Naive B cell (primary cell): ENCODE measurements around the gene PUS7L. TPM values are rescaled to one million over a fixed set of nuclear protein-coding genes. Genes with fewer than 3 reads are reported as not detected.
A peak's percentile ranks its signal among the peaks of the same experiment; 100 is the strongest.
"Not testable (repeated sequence)": the region's sequence is repeated elsewhere in the genome, so short reads cannot be mapped to it uniquely, and the experiment has no call there.

Experiments
- ATAC-seq, 2 donors: fragments of 150-1000 bp; cut with Tn5 transposase; 2 replicates each; pipeline ENCODE4 v1.10.0; 2021; ENCODE audit warnings: low read depth in 2 of 2, mild to moderate bottlenecking in 2 of 2, moderate library complexity in 2 of 2
- DNase-seq: peaks from one replicate; pipeline ENCODE4 v3.0.0; 2022
- H3K27ac Mint-ChIP-seq, 6 donors: one replicate each; pipeline ENCODE4 v1.8.0; 2020 to 2022; ENCODE audit warnings: mild to moderate bottlenecking in 6 of 6, mixed read lengths in 6 of 6, moderate library complexity in 5 of 6, inconsistent platforms in 2 of 6
- H3K27me3 Mint-ChIP-seq, 3 donors: one replicate each; pipeline ENCODE4 v1.8.0; 2021 to 2022; ENCODE audit warnings: mixed read lengths in 3 of 3, mild to moderate bottlenecking in 1 of 3
- H3K36me3 Mint-ChIP-seq, 2 donors: one replicate each; pipeline ENCODE4 v1.8.0; 2020 to 2022; ENCODE audit warnings: mixed read lengths in 2 of 2, inconsistent platforms in 1 of 2, mild to moderate bottlenecking in 1 of 2
- H3K4me1 Mint-ChIP-seq, 3 donors: one replicate each; pipeline ENCODE4 v1.8.0; 2020 to 2022; ENCODE audit warnings: mixed read lengths in 3 of 3, inconsistent platforms in 1 of 3, mild to moderate bottlenecking in 1 of 3, moderate library complexity in 1 of 3
- H3K4me3 Mint-ChIP-seq, 8 donors: one replicate each; pipeline ENCODE4 v1.8.0; 2020 to 2022; ENCODE audit warnings: mild to moderate bottlenecking in 8 of 8, mixed read lengths in 8 of 8, moderate library complexity in 8 of 8, inconsistent platforms in 2 of 8
- H3K9me3 Mint-ChIP-seq, 7 donors: one replicate each; pipeline ENCODE4 v1.8.0; 2020 to 2022; ENCODE audit warnings: mixed read lengths in 7 of 7, mild to moderate bottlenecking in 5 of 7, inconsistent platforms in 2 of 7, moderate library complexity in 1 of 7
- polyA plus RNA-seq, 6 donors: library from polyadenylated mRNA; unstranded; fragments of 300-500 nt; fragmentation: Illumina TruSeq; gene quantifications; one replicate each; pipeline ENCODE4 v1.2.3, GENCODE V29; 2021; ENCODE audit warnings: low read depth in 6 of 6

Gene PUS7L
- polyA plus RNA-seq, 6 donors from 2014 or later, result 25.2 to 47.3 (median 34.7) TPM

- peaks cover 1 to 21% of the 10 kb centered on the region in 2 donors for H3K36me3 Mint-ChIP-seq
- DNase-seq (no peak), ATAC-seq (no peak)
- no peaks in the 10 kb centered on the region for H3K27me3 Mint-ChIP-seq
- H3K27ac Mint-ChIP-seq, result no peak overlapping the region
- no peaks in the 10 kb centered on the region for H3K9me3 Mint-ChIP-seq
- peaks cover 0 to 4% (median 0%) of the 10 kb centered on the region in 3 donors for H3K4me1 Mint-ChIP-seq
- H3K4me3 Mint-ChIP-seq, result no peak overlapping the region
Measured at GRCh38 chr12:43737646-43738045, 20.9 kb downstream of the PUS7L start.

GRCh38 chr12:43736927-43737440, 21.6 kb downstream of the PUS7L start:
- H3K27ac Mint-ChIP-seq, result peak overlapping the region in 2 of 6 donors; percentile 18 to 39
- peaks cover 0 to 4% (median 0%) of the 10 kb centered on the region in 3 donors for H3K4me1 Mint-ChIP-seq
- no peak overlapping the region for H3K4me3 Mint-ChIP-seq
- ATAC-seq (no peak), DNase-seq (no peak)
- H3K9me3 Mint-ChIP-seq, result no peaks in the 10 kb centered on the region
- peaks cover 0 to 17% of the 10 kb centered on the region in 2 donors for H3K36me3 Mint-ChIP-seq
- H3K27me3 Mint-ChIP-seq, result no peaks in the 10 kb centered on the region

GRCh38 chr12:43733687-43734086, 24.9 kb downstream of the PUS7L start:
- H3K27ac Mint-ChIP-seq, result no peak overlapping the region
- no peaks in the 10 kb centered on the region for H3K27me3 Mint-ChIP-seq

GRCh38 chr12:43730283-43730682, 28.3 kb downstream of the PUS7L start:
- Mint-ChIP-seq H3K36me3 (peaks cover 0 to 10% of the 10 kb centered on the region in 2 donors), H3K9me3 (no peaks in the 10 kb centered on the region), H3K27ac (no peak overlapping the region), H3K4me1 (no peaks in the 10 kb centered on the region), H3K27me3 (no peaks in the 10 kb centered on the region), H3K4me3 (no peak overlapping the region)
- no peak for DNase-seq
- no peak for ATAC-seq

More at GRCh38 chr12:43733687-43734086, 24.9 kb downstream of the PUS7L start:
- H3K4me3 Mint-ChIP-seq, result no peak overlapping the region
- no peaks in the 10 kb centered on the region for H3K9me3 Mint-ChIP-seq
- DNase-seq (no peak), ATAC-seq (no peak)
- H3K4me1 Mint-ChIP-seq, result peaks cover 0 to 4% (median 0%) of the 10 kb centered on the region in 3 donors
- H3K36me3 Mint-ChIP-seq, result peaks cover 0 to 16% of the 10 kb centered on the region in 2 donors

GRCh38 chr12:43728698-43729097, 29.9 kb downstream of the PUS7L start:
- H3K9me3 Mint-ChIP-seq, result no peaks in the 10 kb centered on the region
- no peak for DNase-seq
- no peaks in the 10 kb centered on the region for H3K27me3 Mint-ChIP-seq
- H3K36me3 Mint-ChIP-seq, result no peaks in the 10 kb centered on the region
- no peaks in the 10 kb centered on the region for H3K4me1 Mint-ChIP-seq
- no peak overlapping the region for H3K4me3 Mint-ChIP-seq
- no peak overlapping the region for H3K27ac Mint-ChIP-seq
- no peak for ATAC-seq

- Mint-ChIP-seq H3K36me3 (no peaks in the 10 kb centered on the region), H3K27me3 (no peaks in the 10 kb centered on the region), H3K9me3 (no peaks in the 10 kb centered on the region), H3K27ac (no peak overlapping the region), H3K4me1 (no peaks in the 10 kb centered on the region), H3K4me3 (no peak overlapping the region)
- DNase-seq (no peak), ATAC-seq (no peak)
Measured at GRCh38 chr12:43728117-43728516, 30.5 kb downstream of the PUS7L start.

GRCh38 chr12:43723134-43723533, 35.5 kb downstream of the PUS7L start:
- no peaks in the 10 kb centered on the region for H3K27me3 Mint-ChIP-seq
- H3K4me3 Mint-ChIP-seq, result no peak overlapping the region
- ATAC-seq (no peak), DNase-seq (no peak)
- no peaks in the 10 kb centered on the region for H3K36me3 Mint-ChIP-seq
- H3K4me1 Mint-ChIP-seq, result no peaks in the 10 kb centered on the region
- H3K27ac Mint-ChIP-seq, result no peak overlapping the region
- H3K9me3 Mint-ChIP-seq, result no peaks in the 10 kb centered on the region

- Mint-ChIP-seq H3K4me3 (no peak overlapping the region), H3K4me1 (no peaks in the 10 kb centered on the region), H3K9me3 (no peaks in the 10 kb centered on the region), H3K27me3 (no peaks in the 10 kb centered on the region), H3K27ac (no peak overlapping the region), H3K36me3 (no peaks in the 10 kb centered on the region)
- DNase-seq (no peak), ATAC-seq (no peak)
Measured at GRCh38 chr12:43722621-43723020, 36.0 kb downstream of the PUS7L start.

GRCh38 chr12:43711348-43711747, 47.2 kb downstream of the PUS7L start:
- no peak for ATAC-seq
- Mint-ChIP-seq H3K4me1 (no peaks in the 10 kb centered on the region), H3K9me3 (peaks cover 14 to 31% (median 17%) of the 10 kb centered on the region in 7 donors), H3K27me3 (peaks cover 20 to 29% (median 26%) of the 10 kb centered on the region in 3 donors), H3K27ac (no peak overlapping the region), H3K4me3 (no peak overlapping the region), H3K36me3 (peaks cover 0 to 27% of the 10 kb centered on the region in 2 donors)
- DNase-seq, result no peak

- H3K4me3 Mint-ChIP-seq, DNase-seq, H3K27me3 Mint-ChIP-seq, ATAC-seq, H3K4me1 Mint-ChIP-seq: not testable (repeated sequence)
- H3K27ac Mint-ChIP-seq, result peak overlapping the region in 1 of 6 donors; percentile 16
- H3K9me3 Mint-ChIP-seq, result peaks cover 12 to 26% (median 15%) of the 10 kb centered on the region in 7 donors
- H3K36me3 Mint-ChIP-seq, result peaks cover 0 to 20% of the 10 kb centered on the region in 2 donors
Measured at GRCh38 chr12:43703772-43704171, 54.8 kb downstream of the PUS7L start.

- H3K36me3 Mint-ChIP-seq, H3K4me3 Mint-ChIP-seq, H3K27me3 Mint-ChIP-seq, ATAC-seq, H3K9me3 Mint-ChIP-seq, H3K27ac Mint-ChIP-seq, H3K4me1 Mint-ChIP-seq, DNase-seq: not testable (repeated sequence)
Measured at GRCh38 chr12:43701194-43701593, 57.4 kb downstream of the PUS7L start.

GRCh38 chr12:43696154-43696553, 62.4 kb downstream of the PUS7L start:
- no peak overlapping the region for H3K4me3 Mint-ChIP-seq
- DNase-seq (no peak), ATAC-seq (no peak)
- peak overlapping the region in 1 of 6 donors; percentile 73 for H3K27ac Mint-ChIP-seq
- H3K4me1 Mint-ChIP-seq, result no peaks in the 10 kb centered on the region
- H3K36me3 Mint-ChIP-seq, result no peaks in the 10 kb centered on the region
- no peaks in the 10 kb centered on the region for H3K9me3 Mint-ChIP-seq
- H3K27me3 Mint-ChIP-seq, result no peaks in the 10 kb centered on the region

GRCh38 chr12:43694879-43695278, 63.7 kb downstream of the PUS7L start:
- DNase-seq (no peak), ATAC-seq (no peak)
- Mint-ChIP-seq H3K36me3 (no peaks in the 10 kb centered on the region), H3K27me3 (peaks cover 0 to under 1% (median 0%) of the 10 kb centered on the region in 3 donors), H3K9me3 (peaks cover 0 to under 1% (median 0%) of the 10 kb centered on the region in 7 donors), H3K4me3 (no peak overlapping the region), H3K4me1 (no peaks in the 10 kb centered on the region), H3K27ac (no peak overlapping the region)

- H3K27ac Mint-ChIP-seq, result no peak overlapping the region
- no peak for DNase-seq
Measured at GRCh38 chr12:43692064-43692463, 66.5 kb downstream of the PUS7L start.

GRCh38 chr12:43685491-43685890, 73.1 kb downstream of the PUS7L start:
- H3K4me1 Mint-ChIP-seq, DNase-seq, ATAC-seq, H3K9me3 Mint-ChIP-seq, H3K4me3 Mint-ChIP-seq, H3K27ac Mint-ChIP-seq, H3K36me3 Mint-ChIP-seq: not testable (repeated sequence)
- H3K27me3 Mint-ChIP-seq, result peaks cover 0 to 16% (median 4%) of the 10 kb centered on the region in 3 donors

More at GRCh38 chr12:43692064-43692463, 66.5 kb downstream of the PUS7L start:
- H3K27me3 Mint-ChIP-seq, result peaks cover 0 to 8% (median 4%) of the 10 kb centered on the region in 3 donors
- H3K4me1 Mint-ChIP-seq, result no peaks in the 10 kb centered on the region
- no peak overlapping the region for H3K4me3 Mint-ChIP-seq
- H3K36me3 Mint-ChIP-seq, result no peaks in the 10 kb centered on the region
- ATAC-seq, result no peak
- peaks cover 0 to 2% (median 0%) of the 10 kb centered on the region in 7 donors for H3K9me3 Mint-ChIP-seq
